GM10266 (cell line): ENCODE data around the gene RPL31.
"Not testable (repeated sequence)": the region's sequence is repeated elsewhere in the genome, so short reads cannot be mapped to it uniquely, and the experiment has no call there.

Experiments
- DNase-seq: peaks from one replicate; pipeline ENCODE4 v3.0.0; 2012; ENCODE audit errors: extremely low spot score
- CTCF ChIP-seq: IDR thresholded peaks from 2 replicates; pipeline ENCODE4 v1.5.1; 2012; ENCODE audit warnings: mild to moderate bottlenecking, low read depth; ENCODE audit not compliant: control insufficient read depth, insufficient read depth; ENCODE audit errors: missing control alignments

Gene RPL31

GRCh38 chr2:101048756-101049155 lies 46.7 kb downstream of the RPL31 start:
- TF ChIP-seq CTCF: no peak
- no peak for DNase-seq

- DNase-seq: not testable (repeated sequence)
Measured at GRCh38 chr2:101050886-101051285, 48.8 kb downstream of the RPL31 start.

- no peak for DNase-seq
- TF ChIP-seq CTCF: no peak
Measured at GRCh38 chr2:101052147-101052546, 50.1 kb downstream of the RPL31 start.

GRCh38 chr2:101053117-101053516 lies 51.0 kb downstream of the RPL31 start:
- DNase-seq: no peak

More at GRCh38 chr2:101053117-101053516, 51.0 kb downstream of the RPL31 start:
- TF ChIP-seq CTCF: no peak
